Ovary (tissue), 9 donors: Measurements from ENCODE around the gene MRPL21. TPM values are rescaled to one million over a fixed set of nuclear protein-coding genes. Genes with fewer than 3 reads are reported as not detected.
A peak's percentile ranks its signal among the peaks of the same experiment; 100 is the strongest.

Source experiments
- DNase-seq, 5 donors: peaks; one replicate each; pipeline ENCODE4 v3.0.0-alpha.2; 2019 to 2020
- H3K27ac ChIP-seq, 2 donors: fragments of 200-600 bp; one replicate each; pipeline versions ENCODE4 v1.5.1 to v1.8.0; 2019 to 2022
- H3K27me3 ChIP-seq: fragments of 200-600 bp; one replicate; pipeline ENCODE4 v1.8.0; 2022
- H3K36me3 ChIP-seq: fragments of 200-600 bp; sonication (generic); one replicate; pipeline ENCODE4 v1.5.1; 2019
- H3K4me1 ChIP-seq: one replicate; pipeline ENCODE4 v1.8.1; 2013; ENCODE audit warnings: mild to moderate bottlenecking, moderate library complexity; ENCODE audit not compliant: insufficient read depth
- H3K4me3 ChIP-seq: fragments of 200-600 bp; sonication (generic); one replicate; pipeline ENCODE4 v1.5.1; 2017
- H3K9me3 ChIP-seq, 2 donors: fragments of 200-600 bp in 1 of 2; sonication (generic) in 1 of 2; one replicate each; pipeline versions ENCODE4 v1.5.1 to v1.8.1; 2013 to 2019; ENCODE audit warnings: mild to moderate bottlenecking in 1 of 2, moderate library complexity in 1 of 2
- CTCF ChIP-seq, 3 donors: fragments of 450-650 bp in 2 of 3; fragments of 200-600 bp in 1 of 3; IDR thresholded peaks; one replicate each; pipeline versions ENCODE4 v1.5.1 to v1.8.0; 2016 to 2022; ENCODE audit warnings: antibody characterized with exemption in 3 of 3, mild to moderate bottlenecking in 1 of 3
- EP300 ChIP-seq: sonication (generic); formaldehyde crosslinking; IDR thresholded peaks from one replicate; pipeline ENCODE4 v1.6.1; 2017; ENCODE audit warnings: antibody characterized with exemption
- POLR2A ChIP-seq: fragments of 450-650 bp; IDR thresholded peaks from one replicate; pipeline ENCODE4 v1.6.1; 2017; ENCODE audit warnings: antibody characterized with exemption, mild to moderate bottlenecking, moderate library complexity
- WGBS, 3 donors: extraction: QIAGEN DNeasy Blood & Tissue Kit in 1 of 3; methylation state at CpG; one replicate each; pipeline versions ENCODE4 v1.1.5 to v1.1.7; 2013 to 2017; 5-methylcytosine and 5-hydroxymethylcytosine counted together
- intact Hi-C, 4 donors: fragments of 100-400 bp; cut with DNase I; formaldehyde crosslinking; loops; one replicate each; pipeline versions ENCODE4 v1.11.0 to v1.15.1; 2022 to 2023
- polyA plus RNA-seq, 2 donors: library from polyadenylated mRNA; stranded (reverse); fragments of 200-250 nt in 1 of 2; fragments of 350-450 nt in 1 of 2; fragmentation: Illumina TruSeq in 1 of 2; extraction: RNeasy Lipid Tissue Mini Kit (QIAGEN cat#74804) in 1 of 2; gene quantifications; one replicate each; pipeline ENCODE4 v1.2.3, GENCODE V29; 2013 to 2014
- total RNA-seq, 7 donors: library from RNA; depleted of rRNA in 2 of 7; stranded (reverse); fragments of >200 nt in 2 of 7; fragmentation: NEBNext Ultra II Directional in 3 of 7; extraction: Animal tissue kit (Norgen Biotek cat#: 25700) in 3 of 7; gene quantifications; one replicate each; pipeline versions ENCODE4 v1.1.0 to v1.2.4, GENCODE V29; 2016 to 2023
- donor health status: DM: no; HTN: no; CAD: no; lungs with moderate emphysema.
- donor health status: DM: no; HTN: no; CAD: no.
- donor health status: Bipolar disorder and iron deficiency.
- donor health status: DM: yes; HTN: yes; CAD: no.
- donor health status: DM: no; HTN: no; CAD: no.
- donor health status: DM: yes; HTN: yes; CAD: no.

Gene MRPL21
- total and polyA plus RNA-seq, 9 donors, result 40.3 to 74.7 (median 59.3) TPM

- peaks cover 1% of the 10 kb centered on the region for H3K4me1 ChIP-seq
- DNase-seq, result no peak
- 76 to 83% (median 81%) methylated on average over 12 of the region's 12 CpGs for WGBS, 3 donors
- intact Hi-C loops, result no loop called here
- no peak overlapping the region for H3K27ac ChIP-seq
- no peaks in the 10 kb centered on the region for H3K36me3 ChIP-seq
- H3K4me3 ChIP-seq, result no peak overlapping the region
- H3K27me3 ChIP-seq, result no peaks in the 10 kb centered on the region
- TF ChIP-seq CTCF (IDR thresholded peaks at IDR 0.05) (no peak), POLR2A (no peak), EP300 (no peak)
- H3K9me3 ChIP-seq, result no peaks in the 10 kb centered on the region
Measured at GRCh38 chr11:68872216-68873003, 31.2 kb downstream of the MRPL21 start.

- intact Hi-C loops, result no loop called here
- 28 to 68% (median 45%) methylated on average over 9 of the region's 9 CpGs for WGBS, 3 donors
- DNase-seq, result no peak
- Histone ChIP-seq H3K36me3 (no peaks in the 10 kb centered on the region), H3K27ac (no peak overlapping the region), H3K9me3 (no peaks in the 10 kb centered on the region), H3K4me3 (peak overlapping the region; percentile 41), H3K27me3 (no peaks in the 10 kb centered on the region), H3K4me1 (peaks cover 3% of the 10 kb centered on the region)
- TF ChIP-seq EP300, result no peak
- TF ChIP-seq POLR2A, result no peak
- TF ChIP-seq CTCF (IDR thresholded peaks at IDR 0.05), result no peak
Measured at GRCh38 chr11:68870470-68870869, 33.2 kb downstream of the MRPL21 start.

GRCh38 chr11:68868221-68868835, 35.3 kb downstream of the MRPL21 start:
- Histone ChIP-seq H3K27ac (no peak overlapping the region), H3K4me1 (peaks cover 3% of the 10 kb centered on the region), H3K9me3 (no peaks in the 10 kb centered on the region), H3K27me3 (no peaks in the 10 kb centered on the region), H3K36me3 (no peaks in the 10 kb centered on the region), H3K4me3 (no peak overlapping the region)
- WGBS, 3 donors, result 86 to 91% (median 89%) methylated on average over 18 of the region's 18 CpGs
- TF ChIP-seq CTCF (IDR thresholded peaks at IDR 0.05) (no peak), POLR2A (no peak), EP300 (no peak)
- intact Hi-C loops, result no loop called here
- DNase-seq, result no peak

GRCh38 chr11:68867066-68867465, 36.6 kb downstream of the MRPL21 start:
- Histone ChIP-seq H3K27ac (no peak overlapping the region), H3K9me3 (no peaks in the 10 kb centered on the region), H3K4me1 (peaks cover 3% of the 10 kb centered on the region), H3K4me3 (no peak overlapping the region), H3K27me3 (no peaks in the 10 kb centered on the region), H3K36me3 (no peaks in the 10 kb centered on the region)
- TF ChIP-seq POLR2A (no peak), CTCF (IDR thresholded peaks at IDR 0.05) (no peak), EP300 (no peak)
- intact Hi-C loops, result no loop called here
- no peak for DNase-seq
- 42 to 52% (median 44%) methylated on average over 6 of the region's 6 CpGs for WGBS, 3 donors
